A172 (cell line): ENCODE data around the gene PI4K2A. TPM values are rescaled to one million over a fixed set of nuclear protein-coding genes. Genes with fewer than 3 reads are reported as not detected.
"Not testable (repeated sequence)": the region's sequence is repeated elsewhere in the genome, so short reads cannot be mapped to it uniquely, and the experiment has no call there.

Experiments used
- DNase-seq: peaks from one replicate; pipeline ENCODE4 v3.0.0-alpha.2; 2015; ENCODE audit warnings: low spot score
- total RNA-seq: library from RNA; depleted of rRNA; stranded (reverse); fragments of >200 nt; shearing (Covaris generic); gene quantifications from 2 replicates; pipeline ENCODE4 v1.2.3, GENCODE V29; 2014

PI4K2A gene
- total RNA-seq, 1 experiment from 2014 or later, result 31.7 TPM

- peak; percentile 75 for DNase-seq
These were observed 33.5 kb downstream of the PI4K2A start for GRCh38 chr10:97673736-97674525.

- no peak for DNase-seq
These were observed 34.8 kb downstream of the PI4K2A start for GRCh38 chr10:97675222-97675621.

GRCh38 chr10:97676770-97677581, 36.5 kb downstream of the PI4K2A start:
- peak; percentile 57 for DNase-seq

- DNase-seq, result no peak
These were observed 39.1 kb downstream of the PI4K2A start for GRCh38 chr10:97679594-97679993.

- no peak for DNase-seq
These were observed 41.6 kb downstream of the PI4K2A start for GRCh38 chr10:97682042-97682441.

GRCh38 chr10:97683556-97684367, 43.3 kb downstream of the PI4K2A start:
- DNase-seq, result peak; percentile 47

GRCh38 chr10:97684368-97684713, 43.9 kb downstream of the PI4K2A start:
- DNase-seq, result not testable (repeated sequence)

- no peak for DNase-seq
These were observed 44.5 kb downstream of the PI4K2A start for GRCh38 chr10:97684866-97685394.

GRCh38 chr10:97685395-97685958, 45.0 kb downstream of the PI4K2A start:
- DNase-seq, result peak; percentile 16

- peak; percentile 16 for DNase-seq
These were observed 46.0 kb downstream of the PI4K2A start for GRCh38 chr10:97686301-97686961.

- DNase-seq, result peak; percentile 96
These were observed 46.7 kb downstream of the PI4K2A start, which contains the start of gene AVPI1 for GRCh38 chr10:97686962-97687784. Gene AVPI1 (minus strand): TSS chr10:97687241. CDS start chr10:97679905, 7,336 bp downstream.

- peak; percentile 59 for DNase-seq
These were observed 47.6 kb downstream of the PI4K2A start for GRCh38 chr10:97687785-97688781.

- peak; percentile 99 for DNase-seq
These were observed 49.1 kb downstream of the PI4K2A start for GRCh38 chr10:97689559-97690020.

GRCh38 chr10:97690133-97690532, 49.7 kb downstream of the PI4K2A start:
- peak; percentile 16 for DNase-seq

- DNase-seq, result not testable (repeated sequence)
These were observed 57.7 kb downstream of the PI4K2A start for GRCh38 chr10:97698072-97698655.

- DNase-seq, result peak; percentile 73
These were observed 61.1 kb downstream of the PI4K2A start for GRCh38 chr10:97701438-97702069.

GRCh38 chr10:97703398-97704067, 63.1 kb downstream of the PI4K2A start:
- DNase-seq, result no peak
